HepG2 (cell line): ENCODE measurements around the gene METTL22. TPM values are rescaled to one million over a fixed set of nuclear protein-coding genes. Genes with fewer than 3 reads are reported as not detected.

Experiments used
- HNRNPL ChIP-seq: fragments of 200-400 bp; formaldehyde crosslinking; IDR thresholded peaks from 2 replicates; pipeline ENCODE4 v1.6.1; 2017; ENCODE audit warnings: mild to moderate bottlenecking, low read depth, low read length
- MED8 ChIP-seq: sonication (generic); formaldehyde crosslinking; IDR thresholded peaks from 2 replicates; pipeline ENCODE4 v1.8.1; 2023; ENCODE audit warnings: mild to moderate bottlenecking, missing genetic modification reagents; ENCODE audit not compliant: insufficient replicate concordance
- RBM39 ChIP-seq: fragments of 200-400 bp; formaldehyde crosslinking; IDR thresholded peaks from one replicate; pipeline ENCODE4 v1.6.1; 2018; ENCODE audit warnings: antibody characterized with exemption, mild to moderate bottlenecking, low read depth, low read length; ENCODE audit not compliant: poor library complexity, severe bottlenecking
- SP5 ChIP-seq: IDR thresholded peaks from 2 replicates; pipeline ENCODE4 v1.6.1; 2016; ENCODE audit warnings: low read depth, borderline replicate concordance
- TAF15 ChIP-seq: fragments of 200-400 bp; formaldehyde crosslinking; IDR thresholded peaks from one replicate; pipeline ENCODE4 v1.6.1; 2018; ENCODE audit warnings: mild to moderate bottlenecking, low read depth, low read length; ENCODE audit not compliant: poor library complexity, severe bottlenecking
- THRA ChIP-seq: sonication (generic); formaldehyde crosslinking; IDR thresholded peaks from 2 replicates; pipeline ENCODE4 v1.4.0; 2020; ENCODE audit warnings: missing genetic modification reagents, borderline replicate concordance
- ZBTB1 ChIP-seq: sonication (generic); formaldehyde crosslinking; IDR thresholded peaks from 2 replicates; pipeline ENCODE4 v1.4.0; 2020; ENCODE audit warnings: missing genetic modification reagents, borderline replicate concordance
- ZBTB7B ChIP-seq: sonication (generic); formaldehyde crosslinking; IDR thresholded peaks from 2 replicates; pipeline ENCODE4 v1.4.0; 2020; ENCODE audit warnings: missing genetic modification reagents
- ZFP1 ChIP-seq: IDR thresholded peaks from 2 replicates; pipeline ENCODE4 v1.6.1; 2016
- ZGPAT ChIP-seq: IDR thresholded peaks from 2 replicates; pipeline ENCODE4 v1.6.1; 2016; ENCODE audit warnings: mild to moderate bottlenecking
- ZKSCAN5 ChIP-seq: sonication (generic); formaldehyde crosslinking; IDR thresholded peaks from 2 replicates; pipeline ENCODE4 v1.5.1; 2020; ENCODE audit warnings: mild to moderate bottlenecking, missing genetic modification reagents
- ZNF451 ChIP-seq: sonication (generic); formaldehyde crosslinking; IDR thresholded peaks from 2 replicates; pipeline ENCODE4 v1.5.0; 2020; ENCODE audit warnings: mild to moderate bottlenecking, missing genetic modification reagents
- ZNF678 ChIP-seq: sonication (generic); formaldehyde crosslinking; IDR thresholded peaks from 2 replicates; pipeline ENCODE4 v1.4.0; 2020; ENCODE audit warnings: mild to moderate bottlenecking, missing genetic modification reagents
- ZNF776 ChIP-seq: sonication (generic); formaldehyde crosslinking; IDR thresholded peaks from 2 replicates; pipeline ENCODE4 v1.4.0; 2020; ENCODE audit warnings: mild to moderate bottlenecking, missing genetic modification reagents
- polyA plus RNA-seq, 8 experiments: library from polyadenylated mRNA; depleted of rRNA in 3 of 8; stranded (reverse) in 7 of 8; unstranded in 1 of 8; fragments of >200 nt; fragmentation: Illumina TruSeq in 4 of 8; extraction: Trizol in 4 of 8; gene quantifications; 2 replicates each; pipeline versions ENCODE4 v1.2.1 to v1.2.3, GENCODE V29; 2011 to 2016; ENCODE audit warnings: low read depth in 4 of 8, missing spikeins in 1 of 8, mixed read lengths in 1 of 8; ENCODE audit not compliant: insufficient read depth in 1 of 8
- total RNA-seq, 5 experiments: library from RNA; depleted of rRNA; stranded (reverse); fragments of >200 nt; fragmentation: Illumina TruSeq; extraction: Trizol; gene quantifications; 2 replicates each; pipeline ENCODE4 v1.2.3, GENCODE V29; 2016; ENCODE audit warnings: low read depth in 1 of 5
- TF ChIP-seq, protein P1 (sequence below): sonication (generic); formaldehyde crosslinking; IDR thresholded peaks from 2 replicates; pipeline ENCODE4 v1.9.0; 2021; ENCODE audit warnings: mild to moderate bottlenecking, missing genetic modification reagents
- TF ChIP-seq, protein P2 (sequence below): sonication (generic); formaldehyde crosslinking; conservative IDR thresholded peaks from 2 replicates; pipeline ENCODE4 v1.8.0; 2022; ENCODE audit warnings: mild to moderate bottlenecking, moderate library complexity, missing genetic modification reagents
- TF ChIP-seq, protein P3 (sequence below): sonication (generic); formaldehyde crosslinking; IDR thresholded peaks from 2 replicates; pipeline ENCODE4 v1.8.0; 2022; ENCODE audit warnings: mild to moderate bottlenecking, missing genetic modification reagents, borderline replicate concordance

METTL22 gene
- total and polyA plus RNA-seq, 2 of the 13 experiments (the other 11 are each of a cell fraction or from before 2014, with no cell fraction given) = 36.2 to 94.8 TPM

GRCh38 chr16:8674413-8675022 is 53.0 kb downstream of the METTL22 start, which contains the start of gene ABAT (continued):
- TF ChIP-seq, protein P1, sequence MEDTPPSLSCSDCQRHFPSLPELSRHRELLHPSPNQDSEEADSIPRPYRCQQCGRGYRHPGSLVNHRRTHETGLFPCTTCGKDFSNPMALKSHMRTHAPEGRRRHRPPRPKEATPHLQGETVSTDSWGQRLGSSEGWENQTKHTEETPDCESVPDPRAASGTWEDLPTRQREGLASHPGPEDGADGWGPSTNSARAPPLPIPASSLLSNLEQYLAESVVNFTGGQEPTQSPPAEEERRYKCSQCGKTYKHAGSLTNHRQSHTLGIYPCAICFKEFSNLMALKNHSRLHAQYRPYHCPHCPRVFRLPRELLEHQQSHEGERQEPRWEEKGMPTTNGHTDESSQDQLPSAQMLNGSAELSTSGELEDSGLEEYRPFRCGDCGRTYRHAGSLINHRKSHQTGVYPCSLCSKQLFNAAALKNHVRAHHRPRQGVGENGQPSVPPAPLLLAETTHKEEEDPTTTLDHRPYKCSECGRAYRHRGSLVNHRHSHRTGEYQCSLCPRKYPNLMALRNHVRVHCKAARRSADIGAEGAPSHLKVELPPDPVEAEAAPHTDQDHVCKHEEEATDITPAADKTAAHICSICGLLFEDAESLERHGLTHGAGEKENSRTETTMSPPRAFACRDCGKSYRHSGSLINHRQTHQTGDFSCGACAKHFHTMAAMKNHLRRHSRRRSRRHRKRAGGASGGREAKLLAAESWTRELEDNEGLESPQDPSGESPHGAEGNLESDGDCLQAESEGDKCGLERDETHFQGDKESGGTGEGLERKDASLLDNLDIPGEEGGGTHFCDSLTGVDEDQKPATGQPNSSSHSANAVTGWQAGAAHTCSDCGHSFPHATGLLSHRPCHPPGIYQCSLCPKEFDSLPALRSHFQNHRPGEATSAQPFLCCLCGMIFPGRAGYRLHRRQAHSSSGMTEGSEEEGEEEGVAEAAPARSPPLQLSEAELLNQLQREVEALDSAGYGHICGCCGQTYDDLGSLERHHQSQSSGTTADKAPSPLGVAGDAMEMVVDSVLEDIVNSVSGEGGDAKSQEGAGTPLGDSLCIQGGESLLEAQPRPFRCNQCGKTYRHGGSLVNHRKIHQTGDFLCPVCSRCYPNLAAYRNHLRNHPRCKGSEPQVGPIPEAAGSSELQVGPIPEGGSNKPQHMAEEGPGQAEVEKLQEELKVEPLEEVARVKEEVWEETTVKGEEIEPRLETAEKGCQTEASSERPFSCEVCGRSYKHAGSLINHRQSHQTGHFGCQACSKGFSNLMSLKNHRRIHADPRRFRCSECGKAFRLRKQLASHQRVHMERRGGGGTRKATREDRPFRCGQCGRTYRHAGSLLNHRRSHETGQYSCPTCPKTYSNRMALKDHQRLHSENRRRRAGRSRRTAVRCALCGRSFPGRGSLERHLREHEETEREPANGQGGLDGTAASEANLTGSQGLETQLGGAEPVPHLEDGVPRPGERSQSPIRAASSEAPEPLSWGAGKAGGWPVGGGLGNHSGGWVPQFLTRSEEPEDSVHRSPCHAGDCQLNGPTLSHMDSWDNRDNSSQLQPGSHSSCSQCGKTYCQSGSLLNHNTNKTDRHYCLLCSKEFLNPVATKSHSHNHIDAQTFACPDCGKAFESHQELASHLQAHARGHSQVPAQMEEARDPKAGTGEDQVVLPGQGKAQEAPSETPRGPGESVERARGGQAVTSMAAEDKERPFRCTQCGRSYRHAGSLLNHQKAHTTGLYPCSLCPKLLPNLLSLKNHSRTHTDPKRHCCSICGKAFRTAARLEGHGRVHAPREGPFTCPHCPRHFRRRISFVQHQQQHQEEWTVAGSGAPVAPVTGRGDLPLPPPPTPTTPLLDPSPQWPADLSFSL = no peak
- TF ChIP-seq ZKSCAN5 (no peak), SP5 (CRISPR knock-in tag) (peak; percentile 75), ZBTB7B (peak; percentile 9; the same call in 1 of the 2 replicates), ZGPAT (CRISPR knock-in tag) (peak; percentile 75), MED8 (CRISPR knock-in tag) (peak; percentile 79), RBM39 (peak; percentile 95), TAF15 (no peak), ZFP1 (no peak), ZBTB1 (no peak), ZNF678 (peak; percentile 12; the same call in 1 of the 2 replicates), HNRNPL (no peak), THRA (CRISPR knock-in tag) (no peak), ZNF776 (CRISPR knock-in tag) (no peak; the same call in 1 of the 2 replicates), ZNF451 (CRISPR knock-in tag) (no peak)
- TF ChIP-seq, protein P2, sequence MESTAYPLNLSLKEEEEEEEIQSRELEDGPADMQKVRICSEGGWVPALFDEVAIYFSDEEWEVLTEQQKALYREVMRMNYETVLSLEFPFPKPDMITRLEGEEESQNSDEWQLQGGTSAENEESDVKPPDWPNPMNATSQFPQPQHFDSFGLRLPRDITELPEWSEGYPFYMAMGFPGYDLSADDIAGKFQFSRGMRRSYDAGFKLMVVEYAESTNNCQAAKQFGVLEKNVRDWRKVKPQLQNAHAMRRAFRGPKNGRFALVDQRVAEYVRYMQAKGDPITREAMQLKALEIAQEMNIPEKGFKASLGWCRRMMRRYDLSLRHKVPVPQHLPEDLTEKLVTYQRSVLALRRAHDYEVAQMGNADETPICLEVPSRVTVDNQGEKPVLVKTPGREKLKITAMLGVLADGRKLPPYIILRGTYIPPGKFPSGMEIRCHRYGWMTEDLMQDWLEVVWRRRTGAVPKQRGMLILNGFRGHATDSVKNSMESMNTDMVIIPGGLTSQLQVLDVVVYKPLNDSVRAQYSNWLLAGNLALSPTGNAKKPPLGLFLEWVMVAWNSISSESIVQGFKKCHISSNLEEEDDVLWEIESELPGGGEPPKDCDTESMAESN (CRISPR knock-in tag) = no peak
- TF ChIP-seq, protein P3, sequence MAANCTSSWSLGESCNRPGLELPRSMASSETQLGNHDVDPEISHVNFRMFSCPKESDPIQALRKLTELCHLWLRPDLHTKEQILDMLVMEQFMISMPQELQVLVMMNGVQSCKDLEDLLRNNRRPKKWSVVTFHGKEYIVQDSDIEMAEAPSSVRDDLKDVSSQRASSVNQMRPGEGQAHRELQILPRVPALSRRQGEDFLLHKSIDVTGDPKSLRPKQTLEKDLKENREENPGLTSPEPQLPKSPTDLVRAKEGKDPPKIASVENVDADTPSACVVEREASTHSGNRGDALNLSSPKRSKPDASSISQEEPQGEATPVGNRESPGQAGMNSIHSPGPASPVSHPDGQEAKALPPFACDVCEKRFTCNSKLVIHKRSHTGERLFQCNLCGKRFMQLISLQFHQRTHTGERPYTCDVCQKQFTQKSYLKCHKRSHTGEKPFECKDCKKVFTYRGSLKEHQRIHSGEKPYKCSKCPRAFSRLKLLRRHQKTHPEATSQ (CRISPR knock-in tag) = no peak
